H9 (cell line): ENCODE results near the gene WFDC1. TPM values are rescaled to one million over a fixed set of nuclear protein-coding genes. Genes with fewer than 3 reads are reported as not detected.

Experiments used
- DNase-seq: peaks from one replicate; pipeline ENCODE4 v3.0.0-alpha.2; 2017
- H2AFZ ChIP-seq: one replicate; pipeline ENCODE4 v1.6.1; 2013; ENCODE audit warnings: mild to moderate bottlenecking, low read length, control low read depth, moderate library complexity
- H2AK5ac ChIP-seq: 2 replicates; pipeline ENCODE4 v1.6.1; 2013; ENCODE audit warnings: low read length, control low read depth, mixed read lengths; ENCODE audit not compliant: insufficient read length
- H2BK120ac ChIP-seq: one replicate; pipeline ENCODE4 v1.6.1; 2013; ENCODE audit warnings: low read depth, mild to moderate bottlenecking, low read length, control low read depth, inconsistent platforms; ENCODE audit not compliant: poor library complexity, severe bottlenecking
- H2BK12ac ChIP-seq: 2 replicates; pipeline ENCODE4 v1.6.1; 2013; ENCODE audit warnings: low read length, control low read depth, mixed read lengths, low read depth; ENCODE audit not compliant: insufficient read length
- H2BK15ac ChIP-seq: 2 replicates; pipeline ENCODE4 v1.6.1; 2013; ENCODE audit warnings: low read depth, low read length, control low read depth
- H2BK20ac ChIP-seq: one replicate; pipeline ENCODE4 v1.6.1; 2013; ENCODE audit warnings: low read depth, mild to moderate bottlenecking, low read length, control low read depth, inconsistent platforms; ENCODE audit not compliant: poor library complexity, severe bottlenecking
- H2BK5ac ChIP-seq: 2 replicates; pipeline ENCODE4 v1.6.1; 2013; ENCODE audit warnings: low read length, control low read depth, mixed read lengths; ENCODE audit not compliant: insufficient read length
- H3K14ac ChIP-seq: 2 replicates; pipeline ENCODE4 v1.6.1; 2013; ENCODE audit warnings: low read length, control low read depth; ENCODE audit not compliant: insufficient read depth
- H3K18ac ChIP-seq: 2 replicates; pipeline ENCODE4 v1.6.1; 2013; ENCODE audit warnings: low read depth, mild to moderate bottlenecking, mixed read lengths, low read length, control low read depth; ENCODE audit not compliant: insufficient read length
- H3K23ac ChIP-seq: 2 replicates; pipeline ENCODE4 v1.6.1; 2013; ENCODE audit warnings: low read length, control low read depth, mixed read lengths, low read depth; ENCODE audit not compliant: insufficient read length
- H3K23me2 ChIP-seq: 2 replicates; pipeline ENCODE4 v1.6.1; 2013; ENCODE audit warnings: low read depth, mild to moderate bottlenecking, mixed read lengths, low read length, control low read depth; ENCODE audit not compliant: insufficient read length, poor library complexity, severe bottlenecking
- H3K27ac ChIP-seq: 2 replicates; pipeline ENCODE4 v1.5.1; 2013; ENCODE audit warnings: low read length, control low read depth, mixed read lengths, low read depth; ENCODE audit not compliant: insufficient read length
- H3K27me3 ChIP-seq: 2 replicates; pipeline ENCODE4 v1.6.1; 2013; ENCODE audit warnings: low read length, control low read depth, inconsistent platforms; ENCODE audit not compliant: insufficient read depth
- H3K4ac ChIP-seq: 2 replicates; pipeline ENCODE4 v1.6.1; 2013; ENCODE audit warnings: low read depth, mild to moderate bottlenecking, control low read depth, inconsistent platforms, low read length, moderate library complexity
- H3K4me1 ChIP-seq: 2 replicates; pipeline ENCODE4 v1.6.1; 2013; ENCODE audit warnings: low read length, control low read depth, inconsistent platforms; ENCODE audit not compliant: insufficient read depth
- H3K4me2 ChIP-seq: 2 replicates; pipeline ENCODE4 v1.6.1; 2013; ENCODE audit warnings: low read length, control low read depth, mixed read lengths; ENCODE audit not compliant: insufficient read length, insufficient read depth
- H3K56ac ChIP-seq: 2 replicates; pipeline ENCODE4 v1.6.1; 2013; ENCODE audit warnings: low read depth, mild to moderate bottlenecking, mixed read lengths, low read length, control low read depth; ENCODE audit not compliant: insufficient read length
- H3K79me1 ChIP-seq: 2 replicates; pipeline ENCODE4 v1.6.1; 2013; ENCODE audit warnings: low read depth, mild to moderate bottlenecking, moderate library complexity, low read length, control low read depth, inconsistent platforms; ENCODE audit not compliant: insufficient read depth, poor library complexity, severe bottlenecking
- H3K79me2 ChIP-seq: 2 replicates; pipeline ENCODE4 v1.6.1; 2013; ENCODE audit warnings: low read length, control low read depth, inconsistent platforms; ENCODE audit not compliant: insufficient read depth
- H3K9ac ChIP-seq: 2 replicates; pipeline ENCODE4 v1.6.1; 2013; ENCODE audit warnings: low read length, control low read depth, mixed read lengths; ENCODE audit not compliant: insufficient read length; ENCODE audit errors: extremely low read depth
- H3K9me3 ChIP-seq: one replicate; pipeline ENCODE4 v1.6.1; 2013; ENCODE audit warnings: low read depth, low read length, inconsistent platforms; ENCODE audit not compliant: control insufficient read depth
- H3T11ph ChIP-seq: one replicate; pipeline ENCODE4 v1.6.1; 2013; ENCODE audit warnings: mild to moderate bottlenecking, low read length, control low read depth, inconsistent platforms
- H4K20me1 ChIP-seq: one replicate; pipeline ENCODE4 v1.6.1; 2013; ENCODE audit not compliant: control insufficient read depth, insufficient read length, insufficient read depth
- H4K5ac ChIP-seq: 2 replicates; pipeline ENCODE4 v1.6.1; 2013; ENCODE audit warnings: low read depth, mild to moderate bottlenecking, mixed read lengths, low read length, control low read depth; ENCODE audit not compliant: insufficient read length
- H4K8ac ChIP-seq: replicated peaks from 2 replicates; pipeline ENCODE4 v1.6.1; 2013; ENCODE audit warnings: low read length, control low read depth, mixed read lengths, low read depth; ENCODE audit not compliant: insufficient read length
- H4K91ac ChIP-seq: 2 replicates; pipeline ENCODE4 v1.6.1; 2013; ENCODE audit warnings: low read depth, mild to moderate bottlenecking, moderate library complexity, mixed read lengths, low read length, control low read depth; ENCODE audit not compliant: insufficient read length
- H3K27ac Mint-ChIP-seq, 3 experiments: 2 replicates in 2 of 3; 3 replicates in 1 of 3; pipeline ENCODE4 v1.8.0; 2020 to 2021; ENCODE audit warnings: mixed read lengths in 3 of 3, mild to moderate bottlenecking in 1 of 3, moderate library complexity in 1 of 3
- H3K27me3 Mint-ChIP-seq: 2 replicates; pipeline ENCODE4 v1.8.0; 2021; ENCODE audit warnings: low read depth, mild to moderate bottlenecking, moderate library complexity, mixed read lengths
- H3K36me3 Mint-ChIP-seq, 3 experiments: 2 replicates in 2 of 3; 3 replicates in 1 of 3; pipeline ENCODE4 v1.8.0; 2020 to 2021; ENCODE audit warnings: low read depth in 3 of 3, mixed read lengths in 3 of 3; ENCODE audit not compliant: insufficient read depth in 1 of 3
- H3K4me1 Mint-ChIP-seq, 2 experiments: 2 replicates each; pipeline ENCODE4 v1.8.0; 2020; ENCODE audit warnings: mixed read lengths in 2 of 2
- H3K4me3 Mint-ChIP-seq, 2 experiments: 2 replicates in 1 of 2; 3 replicates in 1 of 2; pipeline ENCODE4 v1.8.0; 2020 to 2021; ENCODE audit warnings: mild to moderate bottlenecking in 2 of 2, mixed read lengths in 2 of 2, moderate library complexity in 1 of 2
- H3K9me3 Mint-ChIP-seq, 2 experiments: 2 replicates in 1 of 2; 3 replicates in 1 of 2; pipeline ENCODE4 v1.8.0; 2020; ENCODE audit warnings: mild to moderate bottlenecking in 2 of 2, mixed read lengths in 2 of 2, moderate library complexity in 1 of 2
- WGBS: extraction: QIAGEN DNeasy Blood & Tissue Kit; methylation state at CpG from one replicate; pipeline ENCODE4 v1.1.7; 2013; ENCODE audit warnings: missing lambda C conversion rate, low lambda C conversion rate, mixed read lengths; ENCODE audit not compliant: insufficient read length; ENCODE audit errors: extremely low coverage; 5-methylcytosine and 5-hydroxymethylcytosine counted together
- total RNA-seq: library from RNA; stranded (reverse); gene quantifications from 2 replicates; pipeline ENCODE4 v1.2.1, GENCODE V29; 2021
- TF ChIP-seq, protein P1 (sequence below): fragments of 200-600 bp; sonication (generic); conservative IDR thresholded peaks from 3 replicates; pipeline ENCODE4 v1.8.0; 2021; ENCODE audit warnings: antibody characterized with exemption, mild to moderate bottlenecking

Gene WFDC1
- total RNA-seq, 1 experiment from 2014 or later: 0.24 TPM

- no peak overlapping the region for H3K14ac ChIP-seq
- WGBS: no CpG with 5 or more reads among the region's 4 CpGs
- no peak overlapping the region for H3K9ac ChIP-seq
These were observed 22.8 kb upstream of the WFDC1 start for GRCh38 chr16:84271866-84272265.

More at GRCh38 chr16:84271866-84272265, 22.8 kb upstream of the WFDC1 start:
- H3K79me2 ChIP-seq: no peaks in the 10 kb centered on the region
- no peak overlapping the region for H3K4ac ChIP-seq
- no peaks in the 10 kb centered on the region for H3K9me3 ChIP-seq
- Mint-ChIP-seq H3K27me3 (peaks cover 4% of the 10 kb centered on the region; the same call in 1 of the 2 replicates), H3K36me3 (no peaks in the 10 kb centered on the region), H3K4me3 (no peak overlapping the region), H3K4me1 (peaks cover 6% of the 10 kb centered on the region in 2 experiments; a peak in 2 of 4 replicates), H3K9me3 (no peaks in the 10 kb centered on the region), H3K27ac (no peak overlapping the region)
- no peak overlapping the region for H2BK12ac ChIP-seq
- H4K8ac ChIP-seq: no peak overlapping the region
- H2BK15ac ChIP-seq: no peak overlapping the region
- no peaks in the 10 kb centered on the region for H3K79me1 ChIP-seq
- H2BK5ac ChIP-seq: no peak overlapping the region
- no peak overlapping the region for H3K4me2 ChIP-seq
- H3K27ac ChIP-seq: no peak overlapping the region
- H2AK5ac ChIP-seq: no peak overlapping the region
- no peak overlapping the region for H2AFZ ChIP-seq
- H3K23ac ChIP-seq: no peak overlapping the region
- H3K4me1 ChIP-seq: no peaks in the 10 kb centered on the region; the same call in 1 of the 2 replicates
- no peak overlapping the region for H3K56ac ChIP-seq
- H3K23me2 ChIP-seq: no peaks in the 10 kb centered on the region
- no peak overlapping the region for H4K91ac ChIP-seq
- H3K18ac ChIP-seq: no peak overlapping the region
- DNase-seq: no peak
- no peaks in the 10 kb centered on the region for H3K27me3 ChIP-seq
- no peak overlapping the region for H2BK20ac ChIP-seq
- H3T11ph ChIP-seq: no peak overlapping the region
- TF ChIP-seq, protein P1, sequence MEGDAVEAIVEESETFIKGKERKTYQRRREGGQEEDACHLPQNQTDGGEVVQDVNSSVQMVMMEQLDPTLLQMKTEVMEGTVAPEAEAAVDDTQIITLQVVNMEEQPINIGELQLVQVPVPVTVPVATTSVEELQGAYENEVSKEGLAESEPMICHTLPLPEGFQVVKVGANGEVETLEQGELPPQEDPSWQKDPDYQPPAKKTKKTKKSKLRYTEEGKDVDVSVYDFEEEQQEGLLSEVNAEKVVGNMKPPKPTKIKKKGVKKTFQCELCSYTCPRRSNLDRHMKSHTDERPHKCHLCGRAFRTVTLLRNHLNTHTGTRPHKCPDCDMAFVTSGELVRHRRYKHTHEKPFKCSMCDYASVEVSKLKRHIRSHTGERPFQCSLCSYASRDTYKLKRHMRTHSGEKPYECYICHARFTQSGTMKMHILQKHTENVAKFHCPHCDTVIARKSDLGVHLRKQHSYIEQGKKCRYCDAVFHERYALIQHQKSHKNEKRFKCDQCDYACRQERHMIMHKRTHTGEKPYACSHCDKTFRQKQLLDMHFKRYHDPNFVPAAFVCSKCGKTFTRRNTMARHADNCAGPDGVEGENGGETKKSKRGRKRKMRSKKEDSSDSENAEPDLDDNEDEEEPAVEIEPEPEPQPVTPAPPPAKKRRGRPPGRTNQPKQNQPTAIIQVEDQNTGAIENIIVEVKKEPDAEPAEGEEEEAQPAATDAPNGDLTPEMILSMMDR: no peak
- no peaks in the 10 kb centered on the region for H4K20me1 ChIP-seq
- H4K5ac ChIP-seq: no peak overlapping the region
- H2BK120ac ChIP-seq: no peak overlapping the region
